K562 (cell line): ENCODE data around the gene ACTBL2. TPM values are rescaled to one million over a fixed set of nuclear protein-coding genes. Genes with fewer than 3 reads are reported as not detected.

Source experiments
- ARNT ChIP-seq, 2 experiments: fragments of 450-650 bp; IDR thresholded peaks; 2 replicates each; pipeline ENCODE4 v1.6.1; 2016; ENCODE audit warnings: mild to moderate bottlenecking in 1 of 2
- GABPB2 ChIP-seq: fragments of 250-450 bp; sonication (Bioruptor Pico); conservative IDR thresholded peaks from 2 replicates; pipeline ENCODE4 v1.5.1; 2021; ENCODE audit warnings: mild to moderate bottlenecking
- NRF1 ChIP-seq, 2 experiments: fragments of 450-650 bp; IDR thresholded peaks in 1 of 2; conservative IDR thresholded peaks in 1 of 2; 2 replicates each; pipeline ENCODE4 v1.6.1; 2014; ENCODE audit warnings: mild to moderate bottlenecking in 2 of 2
- RBM14 ChIP-seq: fragments of 200-400 bp; formaldehyde crosslinking; IDR thresholded peaks from 2 replicates; pipeline ENCODE4 v1.6.1; 2018; ENCODE audit warnings: low read depth, mild to moderate bottlenecking, low read length, moderate library complexity, borderline replicate concordance; ENCODE audit not compliant: insufficient read depth
- TARDBP ChIP-seq: fragments of 450-650 bp; IDR thresholded peaks from 2 replicates; pipeline ENCODE4 v1.6.1; 2016
- ZNF232 ChIP-seq: sonication (generic); formaldehyde crosslinking; IDR thresholded peaks from 2 replicates; pipeline ENCODE4 v1.8.0; 2022; ENCODE audit warnings: mild to moderate bottlenecking, missing genetic modification reagents
- ZNF780A ChIP-seq: fragments of 250-450 bp; sonication (Bioruptor Pico); IDR thresholded peaks from 2 replicates; pipeline ENCODE4 v1.5.0; 2021; ENCODE audit warnings: mild to moderate bottlenecking
- polyA plus RNA-seq, 8 experiments: library from polyadenylated mRNA; depleted of rRNA in 4 of 8; stranded (reverse) in 5 of 8; unstranded in 3 of 8; fragments of >200 nt; fragmentation: Nextera tagmentation in 2 of 8; fragmentation: Illumina TruSeq in 1 of 8; extraction: Ambion mirVana in 2 of 8; extraction: Trizol in 1 of 8; gene quantifications; 2 replicates each; pipeline versions ENCODE4 v1.2.1 to v1.2.3, GENCODE V29; 2011 to 2014; ENCODE audit warnings: inconsistent platforms in 1 of 8, missing spikeins in 1 of 8
- total RNA-seq, 7 experiments: library from RNA; depleted of rRNA in 6 of 7; stranded (reverse); fragments of >200 nt in 6 of 7; fragmentation: Illumina TruSeq in 2 of 7; extraction: Trizol in 2 of 7; gene quantifications; 2 replicates each; pipeline versions ENCODE4 v1.2.1 to v1.2.3, GENCODE V29; 2011 to 2021; ENCODE audit warnings: low replicate concordance in 1 of 7
- TF ChIP-seq, protein P1 (sequence below): fragments of 450-650 bp; IDR thresholded peaks from 2 replicates; pipeline ENCODE4 v1.6.1; 2016; ENCODE audit warnings: mild to moderate bottlenecking, moderate library complexity
- TF ChIP-seq, protein P2 (sequence below): fragments of 250-450 bp; sonication (Bioruptor Pico); IDR thresholded peaks from 2 replicates; pipeline ENCODE4 v1.4.0; 2020

ACTBL2 gene
- total and polyA plus RNA-seq, 9 of the 15 experiments (the other 6 are each of a cell fraction or from before 2014, with no cell fraction given) = not detected

DNA sequence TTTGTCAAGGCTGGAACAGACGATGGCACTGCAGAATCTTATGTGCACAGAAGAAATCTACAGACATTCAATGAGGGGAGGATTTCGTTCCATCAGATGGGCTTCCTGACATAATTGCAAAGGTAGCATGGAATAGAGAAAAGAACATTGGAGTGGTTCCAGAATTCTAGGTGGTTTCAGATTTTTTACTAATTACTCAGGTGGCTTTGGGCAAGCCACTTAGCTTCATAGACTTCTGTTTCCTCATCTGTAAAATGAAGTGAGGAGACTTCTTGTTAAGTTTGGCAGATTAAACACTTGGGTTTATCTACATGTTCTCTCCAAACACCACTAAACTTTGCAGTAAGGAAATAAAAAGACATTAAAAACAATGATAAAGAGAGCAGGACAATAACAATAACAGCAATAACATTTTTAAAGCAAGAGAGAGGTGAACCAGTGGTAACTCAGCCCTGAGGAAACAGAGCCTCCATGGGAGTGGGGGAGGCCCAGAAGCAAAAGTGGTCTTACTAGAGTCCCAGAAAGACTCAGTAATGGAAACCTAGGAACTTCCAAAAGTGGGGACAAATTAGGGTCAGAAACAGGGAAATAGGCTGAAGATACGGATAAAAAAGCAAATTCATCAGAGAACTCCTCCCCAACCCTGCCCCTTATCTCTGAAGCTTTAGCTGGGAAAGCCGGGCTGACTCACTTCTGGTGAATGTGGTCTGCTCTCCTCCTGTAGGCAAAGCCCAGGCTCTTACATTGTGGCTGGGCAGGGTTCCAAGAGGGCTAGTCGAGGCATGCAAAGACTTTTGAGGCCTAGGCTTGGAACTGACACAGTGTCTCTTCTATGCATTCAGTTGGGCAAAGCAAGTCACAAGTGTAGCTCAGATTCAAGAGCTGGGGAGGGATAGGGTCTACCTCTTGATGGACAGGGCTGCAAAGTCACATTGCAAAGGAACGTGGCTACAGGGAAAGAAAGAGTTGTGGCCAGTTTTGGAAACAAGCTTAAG is 11.8 kb upstream of the ACTBL2 start (continued):
- TF ChIP-seq, protein P1, sequence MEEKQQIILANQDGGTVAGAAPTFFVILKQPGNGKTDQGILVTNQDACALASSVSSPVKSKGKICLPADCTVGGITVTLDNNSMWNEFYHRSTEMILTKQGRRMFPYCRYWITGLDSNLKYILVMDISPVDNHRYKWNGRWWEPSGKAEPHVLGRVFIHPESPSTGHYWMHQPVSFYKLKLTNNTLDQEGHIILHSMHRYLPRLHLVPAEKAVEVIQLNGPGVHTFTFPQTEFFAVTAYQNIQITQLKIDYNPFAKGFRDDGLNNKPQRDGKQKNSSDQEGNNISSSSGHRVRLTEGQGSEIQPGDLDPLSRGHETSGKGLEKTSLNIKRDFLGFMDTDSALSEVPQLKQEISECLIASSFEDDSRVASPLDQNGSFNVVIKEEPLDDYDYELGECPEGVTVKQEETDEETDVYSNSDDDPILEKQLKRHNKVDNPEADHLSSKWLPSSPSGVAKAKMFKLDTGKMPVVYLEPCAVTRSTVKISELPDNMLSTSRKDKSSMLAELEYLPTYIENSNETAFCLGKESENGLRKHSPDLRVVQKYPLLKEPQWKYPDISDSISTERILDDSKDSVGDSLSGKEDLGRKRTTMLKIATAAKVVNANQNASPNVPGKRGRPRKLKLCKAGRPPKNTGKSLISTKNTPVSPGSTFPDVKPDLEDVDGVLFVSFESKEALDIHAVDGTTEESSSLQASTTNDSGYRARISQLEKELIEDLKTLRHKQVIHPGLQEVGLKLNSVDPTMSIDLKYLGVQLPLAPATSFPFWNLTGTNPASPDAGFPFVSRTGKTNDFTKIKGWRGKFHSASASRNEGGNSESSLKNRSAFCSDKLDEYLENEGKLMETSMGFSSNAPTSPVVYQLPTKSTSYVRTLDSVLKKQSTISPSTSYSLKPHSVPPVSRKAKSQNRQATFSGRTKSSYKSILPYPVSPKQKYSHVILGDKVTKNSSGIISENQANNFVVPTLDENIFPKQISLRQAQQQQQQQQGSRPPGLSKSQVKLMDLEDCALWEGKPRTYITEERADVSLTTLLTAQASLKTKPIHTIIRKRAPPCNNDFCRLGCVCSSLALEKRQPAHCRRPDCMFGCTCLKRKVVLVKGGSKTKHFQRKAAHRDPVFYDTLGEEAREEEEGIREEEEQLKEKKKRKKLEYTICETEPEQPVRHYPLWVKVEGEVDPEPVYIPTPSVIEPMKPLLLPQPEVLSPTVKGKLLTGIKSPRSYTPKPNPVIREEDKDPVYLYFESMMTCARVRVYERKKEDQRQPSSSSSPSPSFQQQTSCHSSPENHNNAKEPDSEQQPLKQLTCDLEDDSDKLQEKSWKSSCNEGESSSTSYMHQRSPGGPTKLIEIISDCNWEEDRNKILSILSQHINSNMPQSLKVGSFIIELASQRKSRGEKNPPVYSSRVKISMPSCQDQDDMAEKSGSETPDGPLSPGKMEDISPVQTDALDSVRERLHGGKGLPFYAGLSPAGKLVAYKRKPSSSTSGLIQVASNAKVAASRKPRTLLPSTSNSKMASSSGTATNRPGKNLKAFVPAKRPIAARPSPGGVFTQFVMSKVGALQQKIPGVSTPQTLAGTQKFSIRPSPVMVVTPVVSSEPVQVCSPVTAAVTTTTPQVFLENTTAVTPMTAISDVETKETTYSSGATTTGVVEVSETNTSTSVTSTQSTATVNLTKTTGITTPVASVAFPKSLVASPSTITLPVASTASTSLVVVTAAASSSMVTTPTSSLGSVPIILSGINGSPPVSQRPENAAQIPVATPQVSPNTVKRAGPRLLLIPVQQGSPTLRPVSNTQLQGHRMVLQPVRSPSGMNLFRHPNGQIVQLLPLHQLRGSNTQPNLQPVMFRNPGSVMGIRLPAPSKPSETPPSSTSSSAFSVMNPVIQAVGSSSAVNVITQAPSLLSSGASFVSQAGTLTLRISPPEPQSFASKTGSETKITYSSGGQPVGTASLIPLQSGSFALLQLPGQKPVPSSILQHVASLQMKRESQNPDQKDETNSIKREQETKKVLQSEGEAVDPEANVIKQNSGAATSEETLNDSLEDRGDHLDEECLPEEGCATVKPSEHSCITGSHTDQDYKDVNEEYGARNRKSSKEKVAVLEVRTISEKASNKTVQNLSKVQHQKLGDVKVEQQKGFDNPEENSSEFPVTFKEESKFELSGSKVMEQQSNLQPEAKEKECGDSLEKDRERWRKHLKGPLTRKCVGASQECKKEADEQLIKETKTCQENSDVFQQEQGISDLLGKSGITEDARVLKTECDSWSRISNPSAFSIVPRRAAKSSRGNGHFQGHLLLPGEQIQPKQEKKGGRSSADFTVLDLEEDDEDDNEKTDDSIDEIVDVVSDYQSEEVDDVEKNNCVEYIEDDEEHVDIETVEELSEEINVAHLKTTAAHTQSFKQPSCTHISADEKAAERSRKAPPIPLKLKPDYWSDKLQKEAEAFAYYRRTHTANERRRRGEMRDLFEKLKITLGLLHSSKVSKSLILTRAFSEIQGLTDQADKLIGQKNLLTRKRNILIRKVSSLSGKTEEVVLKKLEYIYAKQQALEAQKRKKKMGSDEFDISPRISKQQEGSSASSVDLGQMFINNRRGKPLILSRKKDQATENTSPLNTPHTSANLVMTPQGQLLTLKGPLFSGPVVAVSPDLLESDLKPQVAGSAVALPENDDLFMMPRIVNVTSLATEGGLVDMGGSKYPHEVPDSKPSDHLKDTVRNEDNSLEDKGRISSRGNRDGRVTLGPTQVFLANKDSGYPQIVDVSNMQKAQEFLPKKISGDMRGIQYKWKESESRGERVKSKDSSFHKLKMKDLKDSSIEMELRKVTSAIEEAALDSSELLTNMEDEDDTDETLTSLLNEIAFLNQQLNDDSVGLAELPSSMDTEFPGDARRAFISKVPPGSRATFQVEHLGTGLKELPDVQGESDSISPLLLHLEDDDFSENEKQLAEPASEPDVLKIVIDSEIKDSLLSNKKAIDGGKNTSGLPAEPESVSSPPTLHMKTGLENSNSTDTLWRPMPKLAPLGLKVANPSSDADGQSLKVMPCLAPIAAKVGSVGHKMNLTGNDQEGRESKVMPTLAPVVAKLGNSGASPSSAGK = 0 out of 2 replicates have a peak, but pooled peaks have one; percentile 24
- TF ChIP-seq GABPB2 = no peak
- no peak for TF ChIP-seq NRF1 (conservative IDR thresholded peaks at IDR 0.05 in 1 of 2, IDR thresholded peaks at IDR 0.05 in 1 of 2)
- TF ChIP-seq, protein P2, sequence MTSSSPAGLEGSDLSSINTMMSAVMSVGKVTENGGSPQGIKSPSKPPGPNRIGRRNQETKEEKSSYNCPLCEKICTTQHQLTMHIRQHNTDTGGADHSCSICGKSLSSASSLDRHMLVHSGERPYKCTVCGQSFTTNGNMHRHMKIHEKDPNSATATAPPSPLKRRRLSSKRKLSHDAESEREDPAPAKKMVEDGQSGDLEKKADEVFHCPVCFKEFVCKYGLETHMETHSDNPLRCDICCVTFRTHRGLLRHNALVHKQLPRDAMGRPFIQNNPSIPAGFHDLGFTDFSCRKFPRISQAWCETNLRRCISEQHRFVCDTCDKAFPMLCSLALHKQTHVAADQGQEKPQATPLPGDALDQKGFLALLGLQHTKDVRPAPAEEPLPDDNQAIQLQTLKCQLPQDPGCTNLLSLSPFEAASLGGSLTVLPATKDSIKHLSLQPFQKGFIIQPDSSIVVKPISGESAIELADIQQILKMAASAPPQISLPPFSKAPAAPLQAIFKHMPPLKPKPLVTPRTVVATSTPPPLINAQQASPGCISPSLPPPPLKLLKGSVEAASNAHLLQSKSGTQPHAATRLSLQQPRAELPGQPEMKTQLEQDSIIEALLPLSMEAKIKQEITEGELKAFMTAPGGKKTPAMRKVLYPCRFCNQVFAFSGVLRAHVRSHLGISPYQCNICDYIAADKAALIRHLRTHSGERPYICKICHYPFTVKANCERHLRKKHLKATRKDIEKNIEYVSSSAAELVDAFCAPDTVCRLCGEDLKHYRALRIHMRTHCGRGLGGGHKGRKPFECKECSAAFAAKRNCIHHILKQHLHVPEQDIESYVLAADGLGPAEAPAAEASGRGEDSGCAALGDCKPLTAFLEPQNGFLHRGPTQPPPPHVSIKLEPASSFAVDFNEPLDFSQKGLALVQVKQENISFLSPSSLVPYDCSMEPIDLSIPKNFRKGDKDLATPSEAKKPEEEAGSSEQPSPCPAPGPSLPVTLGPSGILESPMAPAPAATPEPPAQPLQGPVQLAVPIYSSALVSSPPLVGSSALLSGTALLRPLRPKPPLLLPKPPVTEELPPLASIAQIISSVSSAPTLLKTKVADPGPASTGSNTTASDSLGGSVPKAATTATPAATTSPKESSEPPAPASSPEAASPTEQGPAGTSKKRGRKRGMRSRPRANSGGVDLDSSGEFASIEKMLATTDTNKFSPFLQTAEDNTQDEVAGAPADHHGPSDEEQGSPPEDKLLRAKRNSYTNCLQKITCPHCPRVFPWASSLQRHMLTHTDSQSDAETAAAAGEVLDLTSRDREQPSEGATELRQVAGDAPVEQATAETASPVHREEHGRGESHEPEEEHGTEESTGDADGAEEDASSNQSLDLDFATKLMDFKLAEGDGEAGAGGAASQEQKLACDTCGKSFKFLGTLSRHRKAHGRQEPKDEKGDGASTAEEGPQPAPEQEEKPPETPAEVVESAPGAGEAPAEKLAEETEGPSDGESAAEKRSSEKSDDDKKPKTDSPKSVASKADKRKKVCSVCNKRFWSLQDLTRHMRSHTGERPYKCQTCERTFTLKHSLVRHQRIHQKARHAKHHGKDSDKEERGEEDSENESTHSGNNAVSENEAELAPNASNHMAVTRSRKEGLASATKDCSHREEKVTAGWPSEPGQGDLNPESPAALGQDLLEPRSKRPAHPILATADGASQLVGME (CRISPR knock-in tag) = no peak
- no peak for TF ChIP-seq RBM14
- TF ChIP-seq ZNF780A (CRISPR knock-in tag) = no peak
- TF ChIP-seq TARDBP = no peak
- TF ChIP-seq ARNT (IDR thresholded peaks at IDR 0.05) = no peak
- no peak for TF ChIP-seq ZNF232 (CRISPR knock-in tag)
